Measurements from ENCODE around the gene OPCML. TPM values are rescaled to one million over a fixed set of nuclear protein-coding genes. Genes with fewer than 3 reads are reported as not detected.
A peak's percentile ranks its signal among the peaks of the same experiment; 100 is the strongest.

The OPCML gene
- total RNA-seq, 1 experiment from 2014 or later = 0.21 TPM

DNA sequence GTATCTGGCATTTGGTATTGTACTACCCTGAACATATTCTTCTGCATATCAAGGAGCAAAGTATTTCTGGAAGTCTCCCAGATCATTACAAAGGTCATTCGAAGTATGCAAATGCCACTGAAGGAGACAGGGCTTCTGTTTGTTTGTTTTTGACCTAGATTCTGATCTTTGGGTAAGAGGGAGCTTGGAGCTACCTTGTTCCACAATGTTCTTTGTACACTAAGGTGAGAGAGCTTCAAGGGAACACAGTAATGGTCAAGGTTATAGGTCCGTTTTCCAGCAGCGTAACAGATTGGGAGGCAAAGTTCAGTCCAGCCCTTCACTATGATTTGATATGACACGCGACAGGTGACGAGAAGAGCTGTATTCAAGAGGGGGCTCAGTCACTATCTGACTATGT is 10.0 kb downstream of the OPCML start:
- no peak for DNase-seq
- Histone ChIP-seq H3K36me3 (replicated peaks; ENCODE audit: control insufficient read depth, insufficient read depth, low read length) (no peaks in the 10 kb centered on the region), H3K4me3 (ENCODE audit: insufficient read depth, low read depth, low read length) (no peak overlapping the region), H3K27me3 (ENCODE audit: control insufficient read depth, insufficient read depth, low read length) (no peaks in the 10 kb centered on the region)

DNA sequence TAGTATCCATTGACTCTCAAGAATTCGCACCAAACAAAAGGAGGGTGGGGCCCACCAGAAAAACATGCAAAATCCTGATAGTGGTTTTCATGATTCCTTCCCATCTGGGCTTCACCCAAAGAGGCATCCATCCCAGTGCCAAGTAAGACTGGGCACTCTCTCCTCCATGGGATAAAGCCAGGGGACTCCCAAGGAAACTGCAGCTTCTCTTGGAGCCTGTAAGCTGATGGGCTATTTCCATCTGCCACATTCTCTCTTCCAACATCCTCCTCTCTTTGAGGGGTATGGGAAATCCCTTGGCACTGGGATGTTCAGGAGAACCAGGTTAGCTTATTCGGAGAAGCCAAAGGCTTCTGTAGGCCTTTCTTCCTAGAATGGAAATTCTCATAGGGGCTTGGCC is 10.8 kb downstream of the OPCML start:
- H3K4me3 ChIP-seq (ENCODE audit: insufficient read depth, low read depth, low read length) = no peak overlapping the region
- no peak for DNase-seq
- no peaks in the 10 kb centered on the region for H3K36me3 ChIP-seq (replicated peaks; ENCODE audit: control insufficient read depth, insufficient read depth, low read length)
- H3K27me3 ChIP-seq (ENCODE audit: control insufficient read depth, insufficient read depth, low read length) = no peaks in the 10 kb centered on the region

GRCh38 chr11:133520707-133521106 is 11.6 kb downstream of the OPCML start:
- no peaks in the 10 kb centered on the region for H3K36me3 ChIP-seq (replicated peaks; ENCODE audit: control insufficient read depth, insufficient read depth, low read length)
- no peak for DNase-seq
- no peak overlapping the region for H3K4me3 ChIP-seq (ENCODE audit: insufficient read depth, low read depth, low read length)
- H3K27me3 ChIP-seq (ENCODE audit: control insufficient read depth, insufficient read depth, low read length) = no peaks in the 10 kb centered on the region

GRCh38 chr11:133519560-133519959 is 12.7 kb downstream of the OPCML start:
- DNase-seq = no peak
- Histone ChIP-seq H3K4me3 (ENCODE audit: insufficient read depth, low read depth, low read length) (no peak overlapping the region), H3K36me3 (replicated peaks; ENCODE audit: control insufficient read depth, insufficient read depth, low read length) (no peaks in the 10 kb centered on the region)

DNA sequence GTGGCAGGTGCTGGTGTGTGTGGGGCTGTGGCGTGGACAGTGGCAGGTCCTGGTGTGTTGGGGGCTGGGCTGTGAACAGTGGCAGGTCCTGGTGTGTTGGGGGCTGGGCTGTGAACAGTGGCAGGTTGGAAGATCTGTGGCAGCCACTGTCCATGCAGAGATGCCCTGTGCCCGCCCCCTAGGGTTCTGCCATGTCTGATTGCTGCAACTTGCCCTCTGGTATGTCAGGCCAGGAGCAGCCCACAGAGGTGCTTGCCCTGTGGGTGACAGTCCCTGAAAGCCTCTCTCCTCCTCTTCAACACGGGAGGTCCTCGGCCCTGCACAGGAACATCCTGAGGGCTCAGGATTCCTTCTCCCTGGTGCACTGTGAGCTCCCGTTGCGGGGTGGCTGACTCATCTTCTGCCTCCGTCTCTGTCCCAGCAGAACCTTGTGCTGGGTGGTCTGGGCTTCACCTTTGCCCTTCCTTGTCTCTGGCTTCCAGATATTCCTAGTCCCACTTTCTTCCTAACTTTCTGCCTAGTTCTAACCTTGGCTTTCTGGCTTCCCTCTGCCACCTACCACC is 13.5 kb downstream of the OPCML start:
- no peak overlapping the region for H3K4me3 ChIP-seq (ENCODE audit: insufficient read depth, low read depth, low read length)
- no peaks in the 10 kb centered on the region for H3K36me3 ChIP-seq (replicated peaks; ENCODE audit: control insufficient read depth, insufficient read depth, low read length)
- DNase-seq = no peak
- no peaks in the 10 kb centered on the region for H3K27me3 ChIP-seq (ENCODE audit: control insufficient read depth, insufficient read depth, low read length)

More at GRCh38 chr11:133519560-133519959, 12.7 kb downstream of the OPCML start:
- H3K27me3 ChIP-seq (ENCODE audit: control insufficient read depth, insufficient read depth, low read length) = no peaks in the 10 kb centered on the region

DNA sequence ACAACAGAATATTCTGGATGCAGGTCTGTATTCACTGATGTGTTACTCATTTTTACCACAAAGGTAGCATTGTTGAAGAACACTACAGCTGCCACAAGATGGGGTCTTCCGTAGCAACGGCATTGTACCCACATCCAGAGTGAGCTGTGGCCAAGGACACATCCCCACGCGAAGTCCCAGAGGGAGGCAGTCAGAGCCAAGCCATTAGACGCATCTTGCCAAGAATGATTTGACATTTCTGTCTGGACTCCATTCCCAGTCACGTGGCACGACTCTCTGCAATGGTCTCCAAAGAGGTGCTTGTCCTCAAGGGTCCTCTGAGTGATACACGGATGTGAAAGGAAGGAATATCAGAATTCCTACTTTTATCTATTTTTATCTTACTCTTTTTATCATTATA is 15.5 kb downstream of the OPCML start:
- no peak overlapping the region for H3K4me3 ChIP-seq (ENCODE audit: insufficient read depth, low read depth, low read length)
- no peak for DNase-seq

GRCh38 chr11:133515107-133515506 is 17.2 kb downstream of the OPCML start:
- Histone ChIP-seq H3K27me3 (ENCODE audit: control insufficient read depth, insufficient read depth, low read length) (peaks cover 8% of the 10 kb centered on the region), H3K36me3 (replicated peaks; ENCODE audit: control insufficient read depth, insufficient read depth, low read length) (no peaks in the 10 kb centered on the region), H3K4me3 (ENCODE audit: insufficient read depth, low read depth, low read length) (no peak overlapping the region)
- no peak for DNase-seq

More for the DNA sequence above, 15.5 kb downstream of the OPCML start:
- H3K36me3 ChIP-seq (replicated peaks; ENCODE audit: control insufficient read depth, insufficient read depth, low read length) = no peaks in the 10 kb centered on the region
- peaks cover 3% of the 10 kb centered on the region for H3K27me3 ChIP-seq (ENCODE audit: control insufficient read depth, insufficient read depth, low read length)

GRCh38 chr11:133509924-133510697 is 22.2 kb downstream of the OPCML start:
- Histone ChIP-seq H3K36me3 (replicated peaks; ENCODE audit: control insufficient read depth, insufficient read depth, low read length) (no peaks in the 10 kb centered on the region), H3K27me3 (ENCODE audit: control insufficient read depth, insufficient read depth, low read length) (peaks cover 8% of the 10 kb centered on the region), H3K4me3 (ENCODE audit: insufficient read depth, low read depth, low read length) (no peak overlapping the region)
- peak; percentile 68 for DNase-seq

DNA sequence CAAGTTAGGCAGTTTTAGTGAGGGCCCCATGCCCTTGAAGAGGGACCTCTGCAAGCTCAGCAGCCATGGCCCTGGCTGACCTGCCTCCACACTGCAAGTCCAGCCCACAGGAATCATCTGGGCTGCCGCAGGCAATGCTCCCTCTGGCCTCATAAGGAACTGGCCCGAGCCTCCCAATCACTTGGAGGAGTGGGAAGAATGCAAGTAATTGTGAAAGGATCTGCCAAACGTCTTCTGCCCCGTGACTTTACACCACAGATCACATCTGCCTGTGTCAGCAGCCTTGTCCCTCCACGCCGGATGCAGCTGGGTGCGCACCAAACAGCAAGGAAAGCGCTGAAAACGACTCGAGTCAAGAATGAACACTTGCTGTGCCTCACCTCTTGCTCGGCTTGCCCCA is 23.8 kb downstream of the OPCML start:
- Histone ChIP-seq H3K27me3 (ENCODE audit: control insufficient read depth, insufficient read depth, low read length) (peaks cover 8% of the 10 kb centered on the region), H3K36me3 (replicated peaks; ENCODE audit: control insufficient read depth, insufficient read depth, low read length) (no peaks in the 10 kb centered on the region), H3K4me3 (ENCODE audit: insufficient read depth, low read depth, low read length) (no peak overlapping the region)
- no peak for DNase-seq

DNA sequence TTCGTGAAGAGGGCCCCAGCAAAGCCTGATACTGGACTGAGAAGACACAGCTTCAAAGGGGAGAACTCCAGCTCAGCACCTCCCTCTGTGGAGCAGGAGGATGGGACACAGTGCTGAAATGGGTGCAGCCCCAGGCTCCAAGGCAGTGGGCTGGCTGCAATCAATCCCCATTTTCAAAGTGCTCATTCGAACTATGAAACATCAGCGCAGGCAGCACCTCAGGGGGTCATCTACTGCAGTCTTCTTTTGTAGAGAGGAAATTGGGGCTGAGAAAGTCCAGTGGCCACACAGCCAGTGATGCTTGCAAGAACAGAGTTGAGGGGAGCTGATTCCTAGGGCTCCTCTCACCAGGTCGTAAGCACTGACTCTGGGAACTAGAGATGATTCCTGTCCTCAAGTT is 25.1 kb downstream of the OPCML start:
- no peak for DNase-seq
- peaks cover 8% of the 10 kb centered on the region for H3K27me3 ChIP-seq (ENCODE audit: control insufficient read depth, insufficient read depth, low read length)
- no peak overlapping the region for H3K4me3 ChIP-seq (ENCODE audit: insufficient read depth, low read depth, low read length)
- H3K36me3 ChIP-seq (replicated peaks; ENCODE audit: control insufficient read depth, insufficient read depth, low read length) = no peaks in the 10 kb centered on the region

- H3K4me3 ChIP-seq (ENCODE audit: insufficient read depth, low read depth, low read length) = no peak overlapping the region
- no peak for DNase-seq
- no peaks in the 10 kb centered on the region for H3K36me3 ChIP-seq (replicated peaks; ENCODE audit: control insufficient read depth, insufficient read depth, low read length)
- peaks cover 3% of the 10 kb centered on the region; the same call in 1 of the 2 replicates for H3K27me3 ChIP-seq (ENCODE audit: control insufficient read depth, insufficient read depth, low read length)
Observed at GRCh38 chr11:133506551-133507094, 25.7 kb downstream of the OPCML start.

DNA sequence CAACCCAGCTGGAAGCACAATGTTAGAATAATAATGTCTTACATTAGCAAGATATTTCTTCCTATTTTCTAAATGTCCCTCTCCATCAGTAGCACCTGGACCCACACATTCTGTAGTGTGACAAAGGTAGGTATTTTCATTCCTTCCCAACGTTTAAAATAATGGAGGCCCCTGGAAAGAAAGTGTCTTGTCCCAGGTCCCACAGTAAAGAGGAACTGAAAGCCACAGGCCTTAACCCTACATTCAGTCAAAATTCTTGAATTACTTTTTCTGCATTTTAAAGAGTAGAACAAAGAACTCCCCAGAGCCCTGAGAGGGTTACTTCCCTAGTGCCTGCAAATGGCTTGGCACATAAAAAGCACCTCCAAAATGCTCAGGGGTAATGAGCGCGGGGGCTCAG is 26.3 kb downstream of the OPCML start:
- Histone ChIP-seq H3K36me3 (replicated peaks; ENCODE audit: control insufficient read depth, insufficient read depth, low read length) (no peaks in the 10 kb centered on the region), H3K27me3 (ENCODE audit: control insufficient read depth, insufficient read depth, low read length) (no peaks in the 10 kb centered on the region; the same call in 1 of the 2 replicates), H3K4me3 (ENCODE audit: insufficient read depth, low read depth, low read length) (no peak overlapping the region)
- DNase-seq = no peak

- no peaks in the 10 kb centered on the region for H3K36me3 ChIP-seq (replicated peaks; ENCODE audit: control insufficient read depth, insufficient read depth, low read length)
- no peak for DNase-seq
- no peak overlapping the region for H3K4me3 ChIP-seq (ENCODE audit: insufficient read depth, low read depth, low read length)
- H3K27me3 ChIP-seq (ENCODE audit: control insufficient read depth, insufficient read depth, low read length) = no peaks in the 10 kb centered on the region; the same call in 1 of the 2 replicates
Observed at GRCh38 chr11:133504906-133505305, 27.4 kb downstream of the OPCML start.

DNA sequence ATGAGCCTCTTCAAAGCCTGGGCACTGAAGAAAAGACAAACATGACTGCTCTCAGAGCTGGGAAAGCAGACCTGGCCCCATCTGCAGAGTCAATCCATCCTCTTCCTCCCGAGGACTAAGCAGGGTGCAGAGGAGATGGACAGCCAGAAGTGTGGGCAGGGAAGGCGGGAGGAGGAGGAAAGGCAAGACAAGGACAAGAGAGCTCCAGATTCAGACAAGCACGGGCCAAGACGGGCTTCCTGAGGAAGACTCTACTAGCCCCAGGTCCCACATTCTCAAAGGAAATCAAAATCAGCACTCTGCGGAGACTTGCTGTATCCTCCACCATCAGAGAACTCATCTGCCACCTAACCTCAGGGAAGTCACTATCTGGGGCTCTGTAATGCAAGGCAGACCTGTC is 28.5 kb downstream of the OPCML start:
- H3K4me3 ChIP-seq (ENCODE audit: insufficient read depth, low read depth, low read length) = no peak overlapping the region
- no peaks in the 10 kb centered on the region; the same call in 1 of the 2 replicates for H3K27me3 ChIP-seq (ENCODE audit: control insufficient read depth, insufficient read depth, low read length)
- DNase-seq = no peak
- no peaks in the 10 kb centered on the region for H3K36me3 ChIP-seq (replicated peaks; ENCODE audit: control insufficient read depth, insufficient read depth, low read length)

DNA sequence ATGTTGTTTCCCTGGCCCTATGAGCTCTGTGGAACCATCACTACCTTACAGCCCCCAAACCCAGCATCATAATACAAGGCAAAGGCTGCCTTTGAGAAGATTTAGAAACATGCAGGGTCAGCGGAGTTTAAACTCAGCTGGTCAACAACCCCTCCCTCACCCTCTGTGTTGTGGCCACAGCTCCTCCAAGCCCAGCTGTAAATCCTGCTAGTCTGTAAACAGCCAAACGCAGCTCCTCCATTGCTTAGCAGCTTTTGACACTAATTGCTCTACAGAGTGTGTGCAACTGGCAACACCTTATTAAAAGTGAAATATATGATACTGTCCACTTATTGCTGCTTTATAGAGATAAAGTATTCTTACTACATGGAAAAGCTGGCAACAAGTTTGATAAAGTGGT is 29.1 kb downstream of the OPCML start:
- Histone ChIP-seq H3K36me3 (replicated peaks; ENCODE audit: control insufficient read depth, insufficient read depth, low read length) (no peaks in the 10 kb centered on the region), H3K27me3 (ENCODE audit: control insufficient read depth, insufficient read depth, low read length) (no peaks in the 10 kb centered on the region; the same call in 1 of the 2 replicates), H3K4me3 (ENCODE audit: insufficient read depth, low read depth, low read length) (no peak overlapping the region)
- DNase-seq = no peak

All from H7 (cell line).